HepG2 (cell line): Measurements from ENCODE around the gene WDR81. TPM values are rescaled to one million over a fixed set of nuclear protein-coding genes. Genes with fewer than 3 reads are reported as not detected.

Source experiments
- DNMT3B ChIP-seq: conservative IDR thresholded peaks from 2 replicates; pipeline ENCODE4 v1.6.1; 2016; ENCODE audit warnings: missing biosample characterization, control low read depth
- FOXP1 ChIP-seq, 2 experiments: fragments of 450-650 bp in 1 of 2; IDR thresholded peaks; 2 replicates each; pipeline ENCODE4 v1.6.1; 2017 to 2018; ENCODE audit warnings: antibody characterized with exemption in 1 of 2
- GPN1 ChIP-seq: sonication (generic); formaldehyde crosslinking; IDR thresholded peaks from 2 replicates; pipeline ENCODE4 v1.5.1; 2020; ENCODE audit warnings: missing genetic modification reagents, borderline replicate concordance
- HIVEP1 ChIP-seq: sonication (generic); formaldehyde crosslinking; IDR thresholded peaks from 2 replicates; pipeline ENCODE4 v1.4.0; 2020; ENCODE audit warnings: mild to moderate bottlenecking, missing genetic modification reagents
- HNRNPH1 ChIP-seq: fragments of 200-400 bp; formaldehyde crosslinking; optimal IDR thresholded peaks from 2 replicates; pipeline ENCODE3; 2017; ENCODE audit warnings: mild to moderate bottlenecking, low read depth, low read length
- ISX ChIP-seq: sonication (generic); formaldehyde crosslinking; conservative IDR thresholded peaks from 2 replicates; pipeline ENCODE4 v1.5.0; 2020; ENCODE audit warnings: missing genetic modification reagents
- KLF12 ChIP-seq: sonication (generic); formaldehyde crosslinking; IDR thresholded peaks from 2 replicates; pipeline ENCODE4 v1.4.0; 2020; ENCODE audit warnings: missing genetic modification reagents, borderline replicate concordance
- MZF1 ChIP-seq: sonication (generic); formaldehyde crosslinking; IDR thresholded peaks from 2 replicates; pipeline ENCODE4 v1.8.1; 2023; ENCODE audit warnings: mild to moderate bottlenecking, missing genetic modification reagents, borderline replicate concordance
- NKX3-1 ChIP-seq: sonication (generic); formaldehyde crosslinking; IDR thresholded peaks from 2 replicates; pipeline ENCODE4 v1.5.0; 2020; ENCODE audit warnings: missing genetic modification reagents
- PHF5A ChIP-seq: IDR thresholded peaks from one replicate; pipeline ENCODE4 v1.6.1; 2018; ENCODE audit warnings: low read depth, missing genetic modification reagents; ENCODE audit not compliant: unreplicated experiment
- SCMH1 ChIP-seq: sonication (generic); formaldehyde crosslinking; IDR thresholded peaks from 2 replicates; pipeline ENCODE4 v1.9.0; 2021; ENCODE audit warnings: missing genetic modification reagents, mild to moderate bottlenecking, borderline replicate concordance
- SRY ChIP-seq: sonication (generic); formaldehyde crosslinking; IDR thresholded peaks from 2 replicates; pipeline ENCODE4 v1.8.0; 2022; ENCODE audit warnings: mild to moderate bottlenecking, missing genetic modification reagents
- USF2 ChIP-seq, 2 experiments: sonication (generic) in 1 of 2; formaldehyde crosslinking in 1 of 2; IDR thresholded peaks; 2 replicates each; pipeline versions ENCODE4 v1.5.1 to v1.6.1; 2011 to 2020; ENCODE audit warnings: borderline replicate concordance in 1 of 2, low read depth in 1 of 2, low read length in 1 of 2, mild to moderate bottlenecking in 1 of 2, missing genetic modification reagents in 1 of 2, moderate library complexity in 1 of 2
- ZBTB21 ChIP-seq: sonication (generic); formaldehyde crosslinking; IDR thresholded peaks from 2 replicates; pipeline ENCODE4 v1.4.0; 2020; ENCODE audit warnings: missing genetic modification reagents
- ZNF274 ChIP-seq: sonication (generic); formaldehyde crosslinking; IDR thresholded peaks from 2 replicates; pipeline ENCODE4 v1.5.1; 2020; ENCODE audit warnings: mild to moderate bottlenecking, missing genetic modification reagents
- ZNF292 ChIP-seq: sonication (generic); formaldehyde crosslinking; IDR thresholded peaks from 2 replicates; pipeline ENCODE4 v1.8.1; 2022; ENCODE audit warnings: mild to moderate bottlenecking, low read depth, missing genetic modification reagents, borderline replicate concordance
- ZNF446 ChIP-seq: sonication (generic); formaldehyde crosslinking; IDR thresholded peaks from 2 replicates; pipeline ENCODE4 v1.5.0; 2020; ENCODE audit warnings: mild to moderate bottlenecking, missing genetic modification reagents
- ZNF569 ChIP-seq: sonication (generic); formaldehyde crosslinking; IDR thresholded peaks from 2 replicates; pipeline ENCODE4 v1.5.0; 2020; ENCODE audit warnings: mild to moderate bottlenecking, missing genetic modification reagents, moderate library complexity, borderline replicate concordance
- ZNF570 ChIP-seq: sonication (generic); formaldehyde crosslinking; IDR thresholded peaks from 2 replicates; pipeline ENCODE4 v1.4.0; 2020; ENCODE audit warnings: mild to moderate bottlenecking, missing genetic modification reagents, borderline replicate concordance
- ZNF7 ChIP-seq: IDR thresholded peaks from 2 replicates; pipeline ENCODE4 v1.6.1; 2016; ENCODE audit warnings: missing biosample characterization, missing genetic modification reagents
- ZNF781 ChIP-seq: sonication (generic); formaldehyde crosslinking; IDR thresholded peaks from 2 replicates; pipeline ENCODE4 v1.5.1; 2020; ENCODE audit warnings: borderline replicate concordance, mild to moderate bottlenecking, missing genetic modification reagents; ENCODE audit errors: not compliant biosample characterization
- polyA plus RNA-seq, 8 experiments: library from polyadenylated mRNA; depleted of rRNA in 3 of 8; stranded (reverse) in 7 of 8; unstranded in 1 of 8; fragments of >200 nt; fragmentation: Illumina TruSeq in 4 of 8; extraction: Trizol in 4 of 8; gene quantifications; 2 replicates each; pipeline versions ENCODE4 v1.2.1 to v1.2.3, GENCODE V29; 2011 to 2016; ENCODE audit warnings: low read depth in 4 of 8, missing spikeins in 1 of 8, mixed read lengths in 1 of 8; ENCODE audit not compliant: insufficient read depth in 1 of 8
- total RNA-seq, 5 experiments: library from RNA; depleted of rRNA; stranded (reverse); fragments of >200 nt; fragmentation: Illumina TruSeq; extraction: Trizol; gene quantifications; 2 replicates each; pipeline ENCODE4 v1.2.3, GENCODE V29; 2016; ENCODE audit warnings: low read depth in 1 of 5
- TF ChIP-seq, protein P1 (sequence below): sonication (generic); formaldehyde crosslinking; IDR thresholded peaks from 2 replicates; pipeline ENCODE4 v1.5.0; 2020; ENCODE audit warnings: mild to moderate bottlenecking, missing genetic modification reagents

WDR81 gene
- total and polyA plus RNA-seq, 2 of the 13 experiments (the other 11 are each of a cell fraction or from before 2014, with no cell fraction given) = 9.1 to 16.7 TPM

GRCh38 chr17:1714427-1714979, 10.0 kb upstream of the WDR81 start (continued):
- TF ChIP-seq HNRNPH1 (no peak), ZNF274 (CRISPR knock-in tag) (no peak), DNMT3B (CRISPR knock-in tag) (peak; percentile 62; the same call in 1 of the 2 replicates), GPN1 (CRISPR knock-in tag) (no peak), USF2 (IDR thresholded peaks at IDR 0.05; ENCODE audit: low read depth, low read length) (no peak), USF2 (CRISPR knock-in tag; IDR thresholded peaks at IDR 0.05; ENCODE audit: borderline replicate concordance) (no peak), KLF12 (CRISPR knock-in tag) (peak; percentile 59; the same call in 1 of the 2 replicates), ZBTB21 (no peak; the same call in 1 of the 2 replicates), NKX3-1 (CRISPR knock-in tag) (no peak), ZNF781 (no peak), ZNF7 (CRISPR knock-in tag) (no peak), MZF1 (CRISPR knock-in tag) (no peak), FOXP1 (IDR thresholded peaks at IDR 0.05) (no peak), FOXP1 (CRISPR knock-in tag; IDR thresholded peaks at IDR 0.05) (no peak), ZNF292 (no peak), HIVEP1 (CRISPR knock-in tag) (peak; percentile 95), ISX (CRISPR knock-in tag) (no peak), ZNF570 (CRISPR knock-in tag) (no peak), SRY (CRISPR knock-in tag) (no peak), PHF5A (CRISPR knock-in tag) (no peak), SCMH1 (CRISPR knock-in tag) (no peak), ZNF446 (CRISPR knock-in tag) (no peak), ZNF569 (CRISPR knock-in tag) (no peak)
- TF ChIP-seq, protein P1, sequence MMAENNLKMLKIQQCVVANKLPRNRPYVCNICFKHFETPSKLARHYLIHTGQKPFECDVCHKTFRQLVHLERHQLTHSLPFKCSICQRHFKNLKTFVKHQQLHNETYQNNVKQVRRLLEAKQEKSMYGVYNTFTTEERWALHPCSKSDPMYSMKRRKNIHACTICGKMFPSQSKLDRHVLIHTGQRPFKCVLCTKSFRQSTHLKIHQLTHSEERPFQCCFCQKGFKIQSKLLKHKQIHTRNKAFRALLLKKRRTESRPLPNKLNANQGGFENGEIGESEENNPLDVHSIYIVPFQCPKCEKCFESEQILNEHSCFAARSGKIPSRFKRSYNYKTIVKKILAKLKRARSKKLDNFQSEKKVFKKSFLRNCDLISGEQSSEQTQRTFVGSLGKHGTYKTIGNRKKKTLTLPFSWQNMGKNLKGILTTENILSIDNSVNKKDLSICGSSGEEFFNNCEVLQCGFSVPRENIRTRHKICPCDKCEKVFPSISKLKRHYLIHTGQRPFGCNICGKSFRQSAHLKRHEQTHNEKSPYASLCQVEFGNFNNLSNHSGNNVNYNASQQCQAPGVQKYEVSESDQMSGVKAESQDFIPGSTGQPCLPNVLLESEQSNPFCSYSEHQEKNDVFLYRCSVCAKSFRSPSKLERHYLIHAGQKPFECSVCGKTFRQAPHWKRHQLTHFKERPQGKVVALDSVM (CRISPR knock-in tag) = no peak
